ENCODE data around the gene ASCC2.

The ASCC2 gene

DNA sequence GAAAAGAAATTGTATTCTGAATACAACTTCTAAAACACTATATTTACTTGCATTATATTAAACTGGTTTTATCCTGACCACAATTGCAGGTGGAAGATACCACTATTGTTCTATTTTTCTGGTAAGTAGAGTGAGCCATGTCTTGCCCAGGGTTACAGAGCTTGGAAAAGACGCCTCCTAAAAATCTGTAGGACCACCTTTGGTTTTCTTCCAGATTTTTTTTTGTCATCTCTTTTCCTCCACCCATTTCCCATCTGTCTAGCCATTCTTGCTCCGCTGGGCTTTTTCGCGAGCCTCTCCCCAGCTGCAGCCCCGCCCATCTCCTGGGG is 44.6 kb upstream of the ASCC2 start:
- no peak for DNase-seq (ENCODE audit: low read depth in 2 of 2)
- no peak for TF ChIP-seq CTCF (IDR thresholded peaks at IDR 0.05; ENCODE audit: low read depth, low read length)
- H3K4me3 ChIP-seq (replicated peaks in 1 of 2; ENCODE audit: low read depth in 2 of 2, low read length in 2 of 2) = peak overlapping the region in 1 of 2 donors; percentile 10

DNA sequence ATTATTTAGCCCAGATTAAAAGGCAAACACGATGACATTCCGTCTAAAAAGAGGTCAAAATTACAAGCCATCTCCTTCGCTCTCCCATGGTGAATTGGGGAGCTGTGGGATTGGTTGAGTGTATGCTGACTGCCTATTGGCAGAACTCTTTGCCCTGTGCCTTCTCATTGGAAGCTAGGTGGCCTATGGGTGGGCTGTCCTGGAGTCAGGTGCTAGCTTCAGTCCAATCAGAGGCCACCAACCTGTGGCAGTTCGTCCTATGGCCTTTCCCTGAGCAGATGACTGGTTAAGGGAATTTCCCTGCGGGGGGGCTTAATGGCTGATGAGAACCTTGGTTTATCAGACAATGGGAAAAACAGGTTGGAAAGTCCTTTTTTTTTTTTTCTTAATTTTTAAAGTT is 41.7 kb upstream of the ASCC2 start:
- peak in 1 of 2 donors; percentile 10 for DNase-seq (ENCODE audit: low read depth in 2 of 2)
- no peak for TF ChIP-seq CTCF (IDR thresholded peaks at IDR 0.05; ENCODE audit: low read depth, low read length)
- H3K4me3 ChIP-seq (replicated peaks in 1 of 2; ENCODE audit: low read depth in 2 of 2, low read length in 2 of 2) = no peak overlapping the region

GRCh38 chr22:29877620-29878019 is 39.5 kb upstream of the ASCC2 start:
- TF ChIP-seq CTCF (IDR thresholded peaks at IDR 0.05; ENCODE audit: low read depth, low read length) = no peak
- no peak overlapping the region for H3K4me3 ChIP-seq (replicated peaks in 1 of 2; ENCODE audit: low read depth in 2 of 2, low read length in 2 of 2)
- peak; percentile 49 to 90 for DNase-seq (ENCODE audit: low read depth in 2 of 2)

DNA sequence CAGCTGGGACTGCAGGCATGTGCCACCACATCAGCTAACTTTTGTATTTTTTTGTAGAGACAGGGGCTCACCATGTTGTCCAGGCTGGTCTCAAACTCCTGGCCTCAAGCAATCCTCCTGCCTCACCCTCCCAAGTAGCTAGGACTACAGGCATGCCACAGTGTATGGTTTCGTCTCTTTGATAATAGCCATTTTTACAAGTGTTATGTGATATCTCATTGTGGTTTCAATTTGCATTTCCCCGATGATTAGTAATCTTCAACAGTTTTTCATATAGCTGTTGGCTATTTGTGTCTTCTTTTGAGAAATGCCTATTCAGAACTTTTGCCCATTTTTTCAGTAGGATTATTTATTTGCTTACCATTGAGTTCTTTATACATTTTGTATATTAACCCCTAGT is 35.9 kb upstream of the ASCC2 start:
- TF ChIP-seq CTCF (IDR thresholded peaks at IDR 0.05; ENCODE audit: low read depth, low read length) = no peak
- DNase-seq (ENCODE audit: low read depth in 2 of 2) = no peak
- no peak overlapping the region for H3K4me3 ChIP-seq (replicated peaks in 1 of 2; ENCODE audit: low read depth in 2 of 2, low read length in 2 of 2)

GRCh38 chr22:29872989-29873388 is 34.9 kb upstream of the ASCC2 start:
- TF ChIP-seq CTCF (IDR thresholded peaks at IDR 0.05; ENCODE audit: low read depth, low read length) = no peak
- no peak overlapping the region for H3K4me3 ChIP-seq (replicated peaks in 1 of 2; ENCODE audit: low read depth in 2 of 2, low read length in 2 of 2)
- no peak for DNase-seq (ENCODE audit: low read depth in 2 of 2)

DNA sequence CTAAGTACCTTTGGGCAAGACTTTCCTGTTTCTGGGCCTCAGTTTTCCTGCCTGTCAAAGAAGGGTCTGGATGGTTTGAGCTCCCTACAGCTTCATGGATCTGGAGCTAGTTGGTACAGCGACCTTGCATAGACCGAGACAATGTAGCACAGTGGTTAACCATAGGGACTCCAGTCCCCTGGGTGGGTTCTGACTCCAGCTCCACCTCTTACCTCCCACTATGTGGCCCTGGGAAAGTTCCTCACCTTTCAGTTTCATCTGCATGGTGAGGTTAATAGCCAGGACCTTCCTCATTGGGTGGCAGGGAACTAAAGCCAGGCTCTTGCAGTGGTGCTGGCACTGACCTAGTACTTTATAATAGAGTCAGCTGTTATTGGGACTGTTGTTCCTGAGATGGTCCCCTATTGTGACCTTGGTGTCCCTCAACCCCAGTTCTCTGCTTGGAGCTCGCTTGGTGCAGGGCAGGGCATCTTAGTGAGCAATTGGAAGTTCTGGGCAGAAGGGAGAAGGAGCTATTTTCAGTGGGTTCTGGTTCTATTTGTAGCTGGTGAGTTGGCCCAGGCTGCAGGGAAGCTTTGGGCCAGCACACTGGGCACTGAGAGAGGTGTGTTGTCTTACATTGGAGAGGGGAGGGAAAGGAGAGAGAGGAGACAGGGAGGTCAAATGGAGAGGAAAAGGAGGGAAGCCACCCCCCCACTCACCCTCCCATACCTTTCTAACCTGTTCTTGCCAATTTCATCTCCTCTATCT is 34.2 kb upstream of the ASCC2 start:
- H3K4me3 ChIP-seq (replicated peaks in 1 of 2; ENCODE audit: low read depth in 2 of 2, low read length in 2 of 2) = no peak overlapping the region
- no peak for TF ChIP-seq CTCF (IDR thresholded peaks at IDR 0.05; ENCODE audit: low read depth, low read length)
- DNase-seq (ENCODE audit: low read depth in 2 of 2) = no peak

DNA sequence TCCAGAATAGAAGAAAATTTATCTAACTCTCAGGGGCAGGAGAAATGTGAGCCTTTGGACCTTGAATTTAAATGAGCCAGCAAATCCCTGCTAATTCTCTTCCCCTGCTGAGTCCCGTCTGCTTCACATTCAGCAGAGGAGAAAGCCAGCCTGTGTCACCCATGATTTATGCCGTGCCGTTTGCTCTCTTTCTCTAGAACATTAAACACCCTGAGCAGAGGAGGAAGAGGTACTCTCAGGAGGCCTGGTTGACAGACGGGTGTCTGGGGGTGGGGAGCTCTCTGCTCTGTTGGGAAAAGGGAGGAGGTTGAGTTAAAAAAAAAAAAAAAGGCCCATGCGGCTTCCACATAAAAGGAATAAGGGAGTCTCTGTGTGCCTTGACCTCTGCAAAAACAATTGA is 33.6 kb upstream of the ASCC2 start:
- no peak overlapping the region for H3K4me3 ChIP-seq (replicated peaks in 1 of 2; ENCODE audit: low read depth in 2 of 2, low read length in 2 of 2)
- TF ChIP-seq CTCF (IDR thresholded peaks at IDR 0.05; ENCODE audit: low read depth, low read length) = no peak
- no peak for DNase-seq (ENCODE audit: low read depth in 2 of 2)
